Activated CD8-positive, alpha-beta T cell treated with anti-CD3 and anti-CD28 coated beads, Interleukin-2, amount 10 ng/mL, durations not matched to agents 7 days and 5 days (primary cell): ENCODE data around the gene ZNHIT1. TPM values are rescaled to one million over a fixed set of nuclear protein-coding genes. Genes with fewer than 3 reads are reported as not detected.

Experiments
- ATAC-seq: fragments of 150-1000 bp; cut with Tn5 transposase; one replicate; pipeline ENCODE4 v1.10.0; 2021; ENCODE audit warnings: moderate library complexity
- CTCF ChIA-PET: fragments of 350-600 bp; sonication (Branson Sonifier 250); formaldehyde crosslinking; loops from one replicate; lab custom pipeline; 2021; ENCODE audit warnings: antibody characterized with exemption; lab: Charles Lee
- POLR2A ChIA-PET: fragments of 350-600 bp; sonication (Branson Sonifier 250); formaldehyde crosslinking; loops from one replicate; lab custom pipeline; 2021; ENCODE audit warnings: antibody characterized with exemption; lab: Charles Lee
- DNase-seq: peaks from one replicate; pipeline ENCODE4 v3.0.0-alpha.2; 2020
- H3K27ac Mint-ChIP-seq: one replicate; pipeline ENCODE4 v1.8.0; 2021; ENCODE audit warnings: mild to moderate bottlenecking, mixed read lengths
- H3K27me3 Mint-ChIP-seq: one replicate; pipeline ENCODE4 v1.8.0; 2021; ENCODE audit warnings: low read depth, mixed read lengths
- H3K36me3 Mint-ChIP-seq: one replicate; pipeline ENCODE4 v1.8.0; 2021; ENCODE audit warnings: low read depth, mixed read lengths
- H3K4me1 Mint-ChIP-seq: one replicate; pipeline ENCODE4 v1.8.0; 2021; ENCODE audit warnings: low read depth, mixed read lengths
- H3K4me3 Mint-ChIP-seq: one replicate; pipeline ENCODE4 v1.8.0; 2021; ENCODE audit warnings: mild to moderate bottlenecking, mixed read lengths
- H3K9me3 Mint-ChIP-seq: one replicate; pipeline ENCODE4 v1.8.0; 2022; ENCODE audit warnings: mixed read lengths; ENCODE audit not compliant: insufficient read depth
- total RNA-seq, 2 experiments: library from RNA; stranded (reverse); gene quantifications; one replicate each; pipeline ENCODE4 v1.2.3, GENCODE V29; 2021

ZNHIT1 gene
- total RNA-seq, 2 experiments from 2014 or later, result 56.1 to 58.4 TPM

DNA sequence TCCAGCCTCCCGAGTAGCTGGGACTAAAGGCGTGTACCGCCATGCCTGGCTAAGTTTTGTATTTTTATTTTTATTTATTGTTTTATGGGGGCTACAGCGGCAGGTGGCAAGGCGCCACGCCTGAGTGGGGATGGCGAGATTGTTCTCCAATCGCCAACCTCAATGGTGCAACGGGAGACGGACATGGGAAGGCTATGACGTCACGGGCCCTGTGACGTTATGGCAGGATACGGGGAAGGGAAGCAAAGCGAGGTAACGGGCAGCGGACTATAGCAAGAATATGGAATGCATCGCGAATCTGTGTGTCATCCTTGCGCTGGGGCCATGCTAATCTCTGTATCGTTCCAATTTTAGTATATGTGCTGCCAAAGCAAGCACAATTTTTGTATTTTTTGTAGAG is 51.7 kb downstream of the ZNHIT1 start:
- ChIA-PET POLR2A (no interaction called here), CTCF (no interaction called here)
- Mint-ChIP-seq H3K27ac (no peak overlapping the region), H3K27me3 (peaks cover 3% of the 10 kb centered on the region), H3K4me3 (no peak overlapping the region), H3K4me1 (no peaks in the 10 kb centered on the region), H3K36me3 (no peaks in the 10 kb centered on the region), H3K9me3 (no peaks in the 10 kb centered on the region)
- no peak for ATAC-seq
- no peak for DNase-seq

DNA sequence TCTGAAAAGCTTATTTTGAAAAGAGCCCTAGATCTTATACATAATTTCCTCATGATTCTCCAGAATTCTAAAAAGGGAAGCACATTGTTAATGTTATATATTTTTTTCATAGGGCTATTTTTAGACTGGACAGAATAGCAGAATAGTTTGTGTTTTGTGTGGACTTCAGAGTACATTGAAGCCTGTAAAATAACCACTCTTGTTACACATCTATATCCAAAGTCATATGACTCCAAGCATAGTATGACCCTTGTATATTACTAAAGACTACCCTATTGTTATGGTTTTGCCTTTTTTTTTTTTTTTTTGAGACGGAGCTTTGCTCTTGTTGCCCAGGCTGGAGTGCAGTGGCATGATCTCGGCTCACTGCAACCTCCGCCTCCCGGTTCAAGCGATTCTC is 53.1 kb downstream of the ZNHIT1 start:
- H3K27ac Mint-ChIP-seq, result no peak overlapping the region
- H3K36me3 Mint-ChIP-seq, result no peaks in the 10 kb centered on the region
- no peak for DNase-seq
- peaks cover 3% of the 10 kb centered on the region for H3K27me3 Mint-ChIP-seq
- no peak for ATAC-seq
- ChIA-PET CTCF (no interaction called here), POLR2A (no interaction called here)
- H3K4me3 Mint-ChIP-seq, result no peak overlapping the region
- no peaks in the 10 kb centered on the region for H3K9me3 Mint-ChIP-seq
- no peaks in the 10 kb centered on the region for H3K4me1 Mint-ChIP-seq

DNA sequence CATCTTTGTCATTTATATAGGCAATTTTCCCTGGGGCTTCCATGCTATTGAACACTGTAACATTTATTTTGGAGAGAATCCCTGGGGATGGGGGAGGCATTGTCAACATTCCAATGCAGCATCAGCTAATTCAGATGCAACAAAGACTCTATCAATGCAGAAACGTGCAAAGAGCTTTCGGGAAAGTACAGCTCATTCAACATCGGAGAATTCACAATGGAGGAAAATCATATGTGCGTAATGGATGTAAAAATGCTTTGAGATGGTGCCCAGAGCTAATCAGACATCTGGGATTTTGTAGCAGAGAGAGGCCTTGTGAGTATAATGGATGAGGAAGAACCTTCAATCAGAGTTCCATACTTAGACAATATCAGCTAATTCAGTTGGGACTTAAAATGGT is 55.2 kb downstream of the ZNHIT1 start:
- H3K36me3 Mint-ChIP-seq, result no peaks in the 10 kb centered on the region
- no peak for ATAC-seq

More for the DNA sequence above, 55.2 kb downstream of the ZNHIT1 start:
- H3K4me1 Mint-ChIP-seq, result no peaks in the 10 kb centered on the region
- peaks cover 3% of the 10 kb centered on the region for H3K27me3 Mint-ChIP-seq
- ChIA-PET CTCF (interaction anchor here (1.2 to 1.5 kb wide), 3 partner anchors 10 to 19 kb away, joined by 3 to 10 read pairs (median 3); no protein-coding TSS in a partner anchor), POLR2A (no interaction called here)
- DNase-seq, result no peak
- no peak overlapping the region for H3K27ac Mint-ChIP-seq
- H3K9me3 Mint-ChIP-seq, result no peaks in the 10 kb centered on the region
- H3K4me3 Mint-ChIP-seq, result no peak overlapping the region

Other genes with a start within 250 kb of the ZNHIT1 start
- gene MUC12, start 248.6 kb upstream of the ZNHIT1 start, total RNA-seq, result not detected
- gene MUC17, start 198.1 kb upstream of the ZNHIT1 start, total RNA-seq, result not detected
- 10 to 100 TPM; 66.8 to 67.9 TPM for gene TRIM56, start 132.7 kb upstream of the ZNHIT1 start, total RNA-seq
- under 1 TPM; 0.47 to 0.58 TPM for gene SERPINE1, start 91.1 kb upstream of the ZNHIT1 start, total RNA-seq
- gene AP1S1, start 63.7 kb upstream of the ZNHIT1 start, total RNA-seq, result 10 to 100 TPM; 46.2 to 48.9 TPM
- under 1 TPM; 0.29 to 0.53 TPM for gene VGF, start 52.6 kb upstream of the ZNHIT1 start, total RNA-seq
- not detected for gene NAT16, start 37.9 kb upstream of the ZNHIT1 start, total RNA-seq
- gene MOGAT3, start 17.1 kb upstream of the ZNHIT1 start, total RNA-seq, result not detected
- gene PLOD3, start 584 bp upstream of the ZNHIT1 start, total RNA-seq, result 10 to 100 TPM; 51.1 to 58.1 TPM
- gene CLDN15, start 19.6 kb downstream of the ZNHIT1 start, total RNA-seq, result 10 to 100 TPM; 19.6 to 21.2 TPM
- gene FIS1, start 26.9 kb downstream of the ZNHIT1 start, total RNA-seq, result 100 to 1,000 TPM; 103 to 108 TPM
- 10 to 100 TPM in 1 of 2 experiments, 1 to 10 TPM in 1; 9.9 to 11.1 TPM for gene IFT22, start 103.6 kb downstream of the ZNHIT1 start, total RNA-seq
- not detected for gene COL26A1, start 144.7 kb downstream of the ZNHIT1 start, total RNA-seq